Measurements from ENCODE around the gene CEPT1.
"Not testable (repeated sequence)": the region's sequence is repeated elsewhere in the genome, so short reads cannot be mapped to it uniquely, and the experiment has no call there.

CEPT1 gene

GRCh38 chr1:111209622-111210021, 69.6 kb downstream of the CEPT1 start:
- DNase-seq (ENCODE audit: low read depth in 2 of 2) = no peak

GRCh38 chr1:111211921-111212320, 71.9 kb downstream of the CEPT1 start:
- DNase-seq (ENCODE audit: low read depth in 2 of 2) = no peak

GRCh38 chr1:111212634-111213335, 72.8 kb downstream of the CEPT1 start:
- no peak for DNase-seq (ENCODE audit: low read depth in 2 of 2)

GRCh38 chr1:111213412-111213811, 73.4 kb downstream of the CEPT1 start:
- no peak for DNase-seq (ENCODE audit: low read depth in 2 of 2)

GRCh38 chr1:111214074-111214801, 74.2 kb downstream of the CEPT1 start:
- no peak for DNase-seq (ENCODE audit: low read depth in 2 of 2)

- no peak for DNase-seq (ENCODE audit: low read depth in 2 of 2)
Measured at GRCh38 chr1:111214884-111215283, 74.9 kb downstream of the CEPT1 start.

- DNase-seq (ENCODE audit: low read depth in 2 of 2) = not testable (repeated sequence)
Measured at GRCh38 chr1:111215285-111215684, 75.3 kb downstream of the CEPT1 start.

- no peak for DNase-seq (ENCODE audit: low read depth in 2 of 2)
Measured at GRCh38 chr1:111216751-111217150, 76.7 kb downstream of the CEPT1 start.

GRCh38 chr1:111217183-111217910, 77.3 kb downstream of the CEPT1 start:
- no peak for DNase-seq (ENCODE audit: low read depth in 2 of 2)

- no peak for DNase-seq (ENCODE audit: low read depth in 2 of 2)
Measured at GRCh38 chr1:111218701-111219556, 78.9 kb downstream of the CEPT1 start.

- no peak for DNase-seq (ENCODE audit: low read depth in 2 of 2)
Measured at GRCh38 chr1:111219557-111220286, 79.7 kb downstream of the CEPT1 start.

GRCh38 chr1:111220302-111220890, 80.4 kb downstream of the CEPT1 start:
- DNase-seq (ENCODE audit: low read depth in 2 of 2) = no peak

GRCh38 chr1:111221276-111221632, 81.2 kb downstream of the CEPT1 start:
- no peak for DNase-seq (ENCODE audit: low read depth in 2 of 2)

GRCh38 chr1:111221633-111222291, 81.7 kb downstream of the CEPT1 start:
- no peak for DNase-seq (ENCODE audit: low read depth in 2 of 2)

- DNase-seq (ENCODE audit: low read depth in 2 of 2) = no peak
Measured at GRCh38 chr1:111222308-111223125, 82.5 kb downstream of the CEPT1 start.

- no peak for DNase-seq (ENCODE audit: low read depth in 2 of 2)
Measured at GRCh38 chr1:111223126-111223685, 83.2 kb downstream of the CEPT1 start.

- no peak for DNase-seq (ENCODE audit: low read depth in 2 of 2)
Measured at GRCh38 chr1:111225091-111225490, 85.1 kb downstream of the CEPT1 start.

GRCh38 chr1:111225717-111226400, 85.8 kb downstream of the CEPT1 start:
- DNase-seq (ENCODE audit: low read depth in 2 of 2) = no peak

Measured in fibroblast of skin of left biceps (primary cell).